Fibroblast of lung (primary cell): ENCODE measurements around the gene KHDRBS1. TPM values are rescaled to one million over a fixed set of nuclear protein-coding genes. Genes with fewer than 3 reads are reported as not detected.
A peak's percentile ranks its signal among the peaks of the same experiment; 100 is the strongest.

ENCODE experiments used
- DNase-seq, 2 donors: peaks; one replicate each; pipeline versions ENCODE4 v3.0.0 to v3.0.0-alpha.2; 2010; ENCODE audit warnings: low read depth in 2 of 2
- H2AFZ ChIP-seq: 2 replicates; pipeline ENCODE4 v1.5.1; 2012; ENCODE audit warnings: low read length, control low read depth, inconsistent platforms
- H3K27ac ChIP-seq: 2 replicates; pipeline ENCODE4 v1.5.1; 2011; ENCODE audit warnings: low read length, control low read depth; ENCODE audit not compliant: insufficient read depth
- H3K27me3 ChIP-seq: 2 replicates; pipeline ENCODE4 v1.5.1; 2011; ENCODE audit warnings: mild to moderate bottlenecking, low read length; ENCODE audit not compliant: control insufficient read depth, insufficient read depth
- H3K36me3 ChIP-seq: 2 replicates; pipeline ENCODE4 v1.5.1; 2011; ENCODE audit warnings: low read length; ENCODE audit not compliant: control insufficient read depth, insufficient read depth
- H3K4me1 ChIP-seq: 2 replicates; pipeline ENCODE4 v1.5.1; 2011; ENCODE audit warnings: low read length; ENCODE audit not compliant: control insufficient read depth, insufficient read depth; ENCODE audit errors: extremely low read depth
- H3K4me2 ChIP-seq: 2 replicates; pipeline ENCODE4 v1.5.1; 2011; ENCODE audit warnings: low read length, control low read depth; ENCODE audit not compliant: insufficient read depth; ENCODE audit errors: extremely low read depth
- H3K4me3 ChIP-seq, 4 experiments: fragments of 200-600 bp in 1 of 4; sonication (generic) in 1 of 4; replicated peaks in 1 of 4; 2 replicates each; pipeline ENCODE4 v1.5.1; 2011 to 2016; ENCODE audit warnings: low read length in 4 of 4, low read depth in 3 of 4, mild to moderate bottlenecking in 3 of 4, control low read depth in 2 of 4, inconsistent platforms in 1 of 4, mixed read lengths in 1 of 4; ENCODE audit not compliant: insufficient read depth in 1 of 4; ENCODE audit errors: control extremely low read depth in 1 of 4
- H3K79me2 ChIP-seq: 2 replicates; pipeline ENCODE4 v1.5.1; 2012; ENCODE audit warnings: mild to moderate bottlenecking, low read length, inconsistent platforms; ENCODE audit not compliant: control insufficient read depth, insufficient read depth
- H3K9ac ChIP-seq: 2 replicates; pipeline ENCODE4 v1.5.1; 2011; ENCODE audit warnings: mild to moderate bottlenecking, low read length, control low read depth; ENCODE audit not compliant: insufficient read depth
- H3K9me3 ChIP-seq: 2 replicates; pipeline ENCODE4 v1.5.1; 2012; ENCODE audit warnings: low read depth, low read length; ENCODE audit not compliant: control insufficient read depth, insufficient read depth
- H4K20me1 ChIP-seq: 2 replicates; pipeline ENCODE4 v1.5.1; 2011; ENCODE audit warnings: low read length; ENCODE audit not compliant: control insufficient read depth, insufficient read depth; ENCODE audit errors: extremely low read depth
- CTCF ChIP-seq, 2 donors: IDR thresholded peaks in 1 of 2; conservative IDR thresholded peaks in 1 of 2; 1 replicate in 1 of 2; 2 replicates in 1 of 2; pipeline ENCODE4 v1.5.1; 2011 to 2012; ENCODE audit warnings: low read length in 2 of 2, control low read depth in 1 of 2, inconsistent platforms in 1 of 2, low read depth in 1 of 2, mild to moderate bottlenecking in 1 of 2
- EZH2 ChIP-seq: IDR thresholded peaks from 2 replicates; pipeline ENCODE4 v1.5.1; 2012; ENCODE audit warnings: low read length, control low read depth, mild to moderate bottlenecking; ENCODE audit errors: missing control alignments
- polyA plus RNA-seq, 2 donors: library from polyadenylated mRNA; depleted of rRNA in 1 of 2; stranded (reverse) in 1 of 2; unstranded in 1 of 2; fragments of >200 nt; gene quantifications; 2 replicates each; pipeline ENCODE4 v1.2.1, GENCODE V29; 2011 to 2012; ENCODE audit warnings: missing spikeins in 1 of 2
- total RNA-seq: library from RNA; depleted of rRNA; stranded (reverse); fragments of >200 nt; gene quantifications from 2 replicates; pipeline ENCODE4 v1.2.1, GENCODE V29; 2014

KHDRBS1 gene
- total and polyA plus RNA-seq, 2 donors (not counting 1 experiment from before 2014, with no cell fraction given), result 56.0 to 73.0 TPM

GRCh38 chr1:32023351-32023750 lies 9.7 kb downstream of the KHDRBS1 start:
- H3K27me3 ChIP-seq, result no peaks in the 10 kb centered on the region
- TF ChIP-seq CTCF (conservative IDR thresholded peaks at IDR 0.05 in 1 of 2, IDR thresholded peaks at IDR 0.05 in 1 of 2; ENCODE audit: low read depth in 1 of 2, low read length in 2 of 2) (no peak), EZH2 (no peak)
- DNase-seq, result no peak
- H3K4me1 ChIP-seq, result peaks cover 2% of the 10 kb centered on the region
- H3K36me3 ChIP-seq, result no peaks in the 10 kb centered on the region
- H3K9me3 ChIP-seq, result no peaks in the 10 kb centered on the region
- H3K9ac ChIP-seq, result no peak overlapping the region
- no peaks in the 10 kb centered on the region for H4K20me1 ChIP-seq
- no peak overlapping the region for H2AFZ ChIP-seq
- no peak overlapping the region for H3K4me3 ChIP-seq
- H3K4me2 ChIP-seq, result no peak overlapping the region
- no peak overlapping the region for H3K27ac ChIP-seq
- peaks cover 98% of the 10 kb centered on the region for H3K79me2 ChIP-seq

DNA sequence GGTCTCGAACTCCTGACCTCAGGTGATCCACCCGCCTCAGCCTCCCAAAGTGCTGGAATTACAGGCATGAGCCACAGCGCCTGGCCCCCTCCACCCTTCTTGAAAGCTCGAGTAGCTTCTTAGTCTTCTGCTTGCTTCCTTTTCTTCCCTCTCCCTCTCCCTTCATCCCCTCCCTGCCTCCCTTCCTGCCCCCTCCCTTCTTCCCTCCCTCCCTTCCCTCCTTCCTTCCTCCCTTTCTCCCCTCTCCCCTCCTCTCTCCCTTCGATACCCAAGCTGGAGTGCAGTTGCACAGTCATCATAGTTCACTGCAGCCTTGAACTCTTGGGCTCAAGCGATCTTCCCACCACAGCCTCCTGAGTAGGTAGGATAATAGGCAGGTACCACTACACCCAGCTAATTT lies 11.8 kb downstream of the KHDRBS1 start:
- TF ChIP-seq CTCF (conservative IDR thresholded peaks at IDR 0.05 in 1 of 2, IDR thresholded peaks at IDR 0.05 in 1 of 2; ENCODE audit: low read depth in 1 of 2, low read length in 2 of 2) (no peak), EZH2 (no peak)
- no peak overlapping the region for H3K27ac ChIP-seq
- no peaks in the 10 kb centered on the region for H3K27me3 ChIP-seq
- no peaks in the 10 kb centered on the region for H3K36me3 ChIP-seq
- H2AFZ ChIP-seq, result no peak overlapping the region
- H3K4me1 ChIP-seq, result peaks cover 1% of the 10 kb centered on the region
- no peak overlapping the region for H3K4me2 ChIP-seq
- H4K20me1 ChIP-seq, result peaks cover under 1% of the 10 kb centered on the region
- peaks cover 98% of the 10 kb centered on the region for H3K79me2 ChIP-seq
- H3K4me3 ChIP-seq, result no peak overlapping the region
- no peaks in the 10 kb centered on the region for H3K9me3 ChIP-seq
- no peak overlapping the region for H3K9ac ChIP-seq
- DNase-seq, result no peak

- Histone ChIP-seq H3K9ac (no peak overlapping the region), H3K27me3 (no peaks in the 10 kb centered on the region), H4K20me1 (peaks cover 2% of the 10 kb centered on the region), H3K79me2 (peaks cover 97% of the 10 kb centered on the region), H2AFZ (no peak overlapping the region), H3K36me3 (peaks cover 9% of the 10 kb centered on the region), H3K4me1 (peaks cover 6% of the 10 kb centered on the region), H3K4me3 (no peak overlapping the region), H3K27ac (no peak overlapping the region), H3K4me2 (no peak overlapping the region), H3K9me3 (no peaks in the 10 kb centered on the region)
- TF ChIP-seq EZH2 (no peak), CTCF (conservative IDR thresholded peaks at IDR 0.05 in 1 of 2, IDR thresholded peaks at IDR 0.05 in 1 of 2; ENCODE audit: low read depth in 1 of 2, low read length in 2 of 2) (no peak)
- peak in 1 of 2 donors; percentile 36 for DNase-seq
Observed at GRCh38 chr1:32028746-32029145, 15.1 kb downstream of the KHDRBS1 start.
